GM12875 (cell line): ENCODE data around the gene PARP8.
"Not testable (repeated sequence)": the region's sequence is repeated elsewhere in the genome, so short reads cannot be mapped to it uniquely, and the experiment has no call there.

Source experiments
- H3K4me3 ChIP-seq: one replicate; pipeline ENCODE4 v1.5.1; 2011; ENCODE audit warnings: low read depth, low read length, control low read depth
- TF ChIP-seq, protein P1 (sequence below): IDR thresholded peaks from 2 replicates; pipeline ENCODE4 v1.5.1; 2011; ENCODE audit warnings: low read depth, mild to moderate bottlenecking, control low read depth, inconsistent platforms, low read length, moderate library complexity, borderline replicate concordance; ENCODE audit not compliant: insufficient read depth

Gene PARP8

DNA sequence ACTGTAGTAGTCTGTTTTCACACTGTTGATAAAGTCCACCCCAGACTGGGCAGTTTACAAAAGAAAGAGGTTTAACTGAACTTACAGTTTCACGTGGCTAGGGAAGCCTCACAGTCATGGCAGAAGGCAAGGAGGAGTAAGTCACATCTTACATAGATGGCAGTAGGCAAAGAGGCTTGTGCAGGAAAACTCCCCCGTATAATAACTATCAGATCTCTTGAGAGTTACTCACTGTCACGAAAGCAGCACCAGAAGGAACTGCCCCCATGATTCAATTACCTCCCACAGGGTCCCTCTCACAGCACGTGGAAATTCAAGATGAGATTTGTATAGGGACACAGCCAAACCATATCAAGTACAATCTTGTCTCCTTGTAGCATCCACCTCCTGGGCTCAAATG, 21.1 kb downstream of the PARP8 start:
- no peak overlapping the region for H3K4me3 ChIP-seq
- TF ChIP-seq, protein P1, sequence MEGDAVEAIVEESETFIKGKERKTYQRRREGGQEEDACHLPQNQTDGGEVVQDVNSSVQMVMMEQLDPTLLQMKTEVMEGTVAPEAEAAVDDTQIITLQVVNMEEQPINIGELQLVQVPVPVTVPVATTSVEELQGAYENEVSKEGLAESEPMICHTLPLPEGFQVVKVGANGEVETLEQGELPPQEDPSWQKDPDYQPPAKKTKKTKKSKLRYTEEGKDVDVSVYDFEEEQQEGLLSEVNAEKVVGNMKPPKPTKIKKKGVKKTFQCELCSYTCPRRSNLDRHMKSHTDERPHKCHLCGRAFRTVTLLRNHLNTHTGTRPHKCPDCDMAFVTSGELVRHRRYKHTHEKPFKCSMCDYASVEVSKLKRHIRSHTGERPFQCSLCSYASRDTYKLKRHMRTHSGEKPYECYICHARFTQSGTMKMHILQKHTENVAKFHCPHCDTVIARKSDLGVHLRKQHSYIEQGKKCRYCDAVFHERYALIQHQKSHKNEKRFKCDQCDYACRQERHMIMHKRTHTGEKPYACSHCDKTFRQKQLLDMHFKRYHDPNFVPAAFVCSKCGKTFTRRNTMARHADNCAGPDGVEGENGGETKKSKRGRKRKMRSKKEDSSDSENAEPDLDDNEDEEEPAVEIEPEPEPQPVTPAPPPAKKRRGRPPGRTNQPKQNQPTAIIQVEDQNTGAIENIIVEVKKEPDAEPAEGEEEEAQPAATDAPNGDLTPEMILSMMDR = no peak

DNA sequence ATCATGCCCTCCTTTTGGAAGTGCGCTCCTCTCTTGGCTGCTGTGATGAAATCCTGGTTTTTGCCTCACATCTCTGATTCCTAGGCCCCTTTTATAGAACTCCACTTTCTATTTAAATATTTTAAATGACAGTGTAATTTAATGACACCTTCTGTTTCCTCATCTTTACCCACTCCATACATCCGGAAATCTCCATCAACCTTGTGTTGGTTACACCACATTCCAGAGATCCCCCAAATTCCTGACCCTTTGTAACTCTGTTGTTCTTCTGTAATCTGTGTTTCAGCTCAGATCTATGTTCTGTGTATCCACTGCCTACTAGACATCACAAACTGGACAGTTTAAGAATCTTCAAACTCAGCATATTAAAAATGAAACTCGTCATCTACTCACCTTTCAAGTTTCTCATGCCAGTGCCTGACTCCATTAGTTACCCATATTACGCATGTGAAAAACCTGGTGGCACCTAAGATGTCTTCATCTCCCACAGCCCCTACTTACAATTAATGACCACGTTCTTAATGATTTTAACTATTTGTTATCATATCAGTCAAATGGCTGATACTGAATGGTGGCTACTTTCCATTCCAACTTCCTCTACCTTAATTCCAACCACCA, 25.1 kb downstream of the PARP8 start:
- TF ChIP-seq, protein P1 = no peak
- no peak overlapping the region for H3K4me3 ChIP-seq

DNA sequence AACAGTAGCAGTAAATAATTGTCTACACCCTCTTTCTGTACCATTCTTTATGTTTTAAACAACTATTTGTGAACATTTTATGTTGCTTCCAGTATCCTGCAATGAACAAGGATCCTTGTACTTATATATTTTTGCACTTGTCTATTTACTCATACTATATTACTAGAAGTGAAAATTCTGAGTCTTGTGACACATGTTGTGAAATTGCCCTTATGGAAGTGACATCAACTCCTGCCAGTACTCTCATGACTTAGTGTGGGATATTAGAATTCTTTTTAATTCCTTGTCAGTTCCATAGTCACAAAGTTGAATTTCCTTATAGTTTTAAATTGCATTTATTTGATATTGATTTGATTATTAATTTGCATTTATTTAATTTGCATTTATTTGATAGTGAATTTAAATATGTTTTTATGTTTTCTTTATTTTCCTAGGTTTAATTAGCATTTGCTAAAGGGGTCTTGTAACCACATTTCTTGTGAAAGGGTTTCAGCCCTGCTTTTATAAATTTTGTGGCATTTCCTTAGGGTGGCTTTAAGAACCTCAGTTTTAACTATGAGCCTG, 27.7 kb downstream of the PARP8 start:
- H3K4me3 ChIP-seq = no peak overlapping the region
- TF ChIP-seq, protein P1 = no peak

DNA sequence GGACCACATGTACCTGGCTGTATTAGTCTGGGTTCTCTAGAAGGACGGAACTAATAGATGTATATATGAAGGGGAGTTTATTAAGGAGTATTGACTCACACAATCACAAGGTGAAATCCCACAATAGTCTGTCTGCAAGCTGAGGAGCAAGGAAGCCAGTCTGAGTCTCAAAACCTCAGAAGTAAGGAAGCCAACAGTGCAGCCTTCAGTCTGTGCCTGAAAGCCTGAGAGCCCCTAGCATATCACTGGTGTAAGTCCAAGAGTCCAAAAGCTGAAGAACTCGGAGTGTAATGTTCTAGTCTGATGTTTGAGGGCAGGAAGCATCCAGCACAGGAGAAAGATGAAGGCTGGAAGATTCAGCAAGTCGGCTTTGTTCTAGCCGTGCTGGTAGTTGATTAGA, 28.2 kb downstream of the PARP8 start:
- not testable (repeated sequence) for H3K4me3 ChIP-seq

DNA sequence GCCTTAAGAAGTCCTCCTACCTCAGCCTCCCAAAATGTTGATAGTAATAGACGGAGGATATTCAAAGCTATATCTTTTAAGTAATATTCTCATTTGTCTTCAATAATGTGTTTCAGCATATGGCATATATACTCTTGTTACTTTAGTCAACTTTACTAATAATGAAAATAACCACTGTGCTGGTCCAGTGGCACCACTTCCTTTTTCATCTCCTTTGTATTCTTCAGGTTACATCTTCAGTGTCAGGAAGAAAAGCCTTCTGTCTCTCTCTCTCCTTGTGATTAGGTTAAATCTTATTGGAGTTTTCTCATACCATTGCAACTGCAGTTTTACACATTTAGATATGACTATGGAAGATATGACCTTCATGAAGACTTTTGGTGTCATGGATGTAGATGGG, 31.3 kb downstream of the PARP8 start:
- no peak overlapping the region for H3K4me3 ChIP-seq
- TF ChIP-seq, protein P1 = no peak

DNA sequence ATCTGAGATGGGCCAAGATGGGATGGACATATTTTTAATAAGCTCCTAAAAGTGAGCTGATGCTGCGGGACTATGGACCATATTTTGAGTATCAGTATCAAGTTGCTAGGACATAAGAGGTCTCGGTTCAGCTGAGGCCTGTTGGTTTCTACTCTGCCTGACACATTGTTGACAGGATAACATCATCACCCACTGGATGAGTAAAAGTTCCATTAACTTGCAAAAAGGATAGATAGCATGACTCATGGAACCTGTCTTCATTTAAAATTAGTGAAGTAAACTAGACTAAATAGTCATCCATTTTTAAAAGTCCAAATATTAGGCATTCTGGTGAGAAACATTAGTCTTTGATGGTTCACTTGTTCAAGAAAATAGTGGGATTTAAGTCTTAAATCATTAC, 33.3 kb downstream of the PARP8 start:
- no peak overlapping the region for H3K4me3 ChIP-seq
- TF ChIP-seq, protein P1 = no peak

DNA sequence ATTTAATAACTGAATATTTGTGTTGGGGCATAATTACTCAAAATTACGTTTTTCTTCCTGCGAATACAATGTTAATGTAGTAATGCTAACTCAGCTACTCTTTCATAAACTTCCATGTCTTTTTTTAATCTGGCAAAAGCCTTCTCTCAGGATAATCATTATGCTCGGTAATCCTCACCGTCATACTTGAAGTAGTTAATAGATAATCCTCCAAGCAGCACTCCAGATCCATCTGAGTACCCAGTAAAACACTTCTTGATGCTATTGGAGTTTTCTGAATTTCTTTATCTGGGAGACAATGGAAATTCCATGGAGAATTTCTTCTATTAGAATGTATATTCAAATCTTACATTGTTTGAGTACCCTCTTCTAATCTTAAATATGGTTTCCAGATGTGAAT, 34.3 kb downstream of the PARP8 start:
- no peak overlapping the region for H3K4me3 ChIP-seq
- TF ChIP-seq, protein P1 = no peak
